Iris pigment epithelial cell (primary cell): ENCODE data around the gene SLC25A11.
A peak's percentile ranks its signal among the peaks of the same experiment; 100 is the strongest.
"Not testable (repeated sequence)": the region's sequence is repeated elsewhere in the genome, so short reads cannot be mapped to it uniquely, and the experiment has no call there.

Experiments used
- DNase-seq: peaks from one replicate; pipeline ENCODE4 v3.0.0-alpha.2; 2011; ENCODE audit warnings: low read depth

SLC25A11 gene

DNA sequence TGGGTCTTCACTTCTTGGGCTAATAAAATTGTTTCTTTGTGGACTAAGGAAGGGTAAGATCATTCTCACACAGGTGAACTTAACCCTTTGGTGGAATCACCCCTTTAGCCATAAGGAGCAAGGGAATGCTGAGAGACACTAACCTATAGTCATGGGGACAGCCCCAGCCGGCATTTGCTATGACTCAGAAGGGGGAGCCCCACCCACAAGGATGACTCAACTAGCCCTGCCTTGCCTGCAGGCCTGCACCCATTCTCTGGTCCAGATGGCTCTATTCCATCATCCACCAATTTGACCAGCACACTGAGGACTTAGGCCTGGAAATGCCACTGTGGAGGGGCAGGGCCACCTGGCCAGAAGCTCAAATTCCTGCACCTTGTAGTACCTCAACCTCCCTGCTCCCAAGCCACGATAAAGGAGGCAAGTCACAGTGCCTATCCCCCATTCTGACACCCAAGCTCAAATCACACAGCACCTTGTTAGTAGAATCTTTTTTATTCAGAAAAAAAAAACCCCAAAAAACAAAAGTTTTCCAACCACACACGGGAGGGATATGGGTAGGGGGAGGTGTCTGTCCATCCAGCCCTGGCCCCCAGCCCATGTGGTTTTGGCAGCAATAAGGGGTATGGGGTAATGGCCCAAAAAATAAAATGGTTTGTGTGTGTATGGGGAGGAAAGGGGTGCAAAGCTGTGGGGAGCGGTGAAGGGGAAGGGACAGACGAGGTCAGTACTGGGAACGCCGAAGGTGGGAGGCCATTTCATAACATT is 5.5 kb upstream of the SLC25A11 start:
- DNase-seq = peak; percentile 92

DNA sequence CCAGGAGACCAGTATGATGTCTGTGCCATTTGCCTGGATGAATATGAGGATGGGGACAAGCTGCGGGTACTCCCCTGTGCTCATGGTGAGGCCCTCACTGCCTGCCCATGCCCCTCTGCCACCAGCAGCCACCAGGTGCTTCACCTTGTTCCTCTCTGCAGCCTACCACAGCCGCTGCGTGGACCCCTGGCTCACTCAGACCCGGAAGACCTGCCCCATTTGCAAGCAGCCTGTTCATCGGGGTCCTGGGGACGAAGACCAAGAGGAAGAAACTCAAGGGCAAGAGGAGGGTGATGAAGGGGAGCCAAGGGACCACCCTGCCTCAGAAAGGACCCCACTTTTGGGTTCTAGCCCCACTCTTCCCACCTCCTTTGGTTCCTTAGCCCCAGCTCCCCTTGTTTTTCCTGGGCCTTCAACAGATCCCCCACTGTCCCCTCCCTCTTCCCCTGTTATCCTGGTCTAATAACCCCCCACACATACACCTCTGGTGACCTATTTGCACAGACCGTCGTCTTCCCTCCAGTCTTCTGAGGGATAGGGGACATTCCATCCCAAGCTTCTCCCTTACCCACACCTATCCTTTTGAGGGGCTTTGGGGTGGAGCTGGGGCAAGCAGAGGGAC is 4.8 kb upstream of the SLC25A11 start:
- DNase-seq = no peak

DNA sequence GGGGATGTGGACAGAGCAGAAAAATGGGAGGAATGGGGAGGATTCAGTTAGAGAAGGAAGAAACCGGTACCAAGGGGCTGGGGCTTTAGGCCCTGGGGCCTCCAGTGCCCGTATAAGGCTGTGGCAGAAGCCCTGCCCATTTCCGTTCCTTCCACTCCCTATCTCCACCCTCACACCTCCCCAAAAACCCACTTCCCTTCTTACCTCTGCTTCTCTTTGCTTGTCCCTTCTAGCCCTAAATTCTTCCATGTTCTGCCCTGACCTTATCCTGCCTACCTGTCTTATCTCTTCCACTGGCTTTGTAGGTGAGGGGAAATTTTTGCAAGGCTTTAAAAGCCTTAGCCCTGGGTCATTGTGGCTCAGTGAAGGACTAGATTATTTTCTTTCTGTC is 4.3 kb upstream of the SLC25A11 start:
- no peak for DNase-seq

DNA sequence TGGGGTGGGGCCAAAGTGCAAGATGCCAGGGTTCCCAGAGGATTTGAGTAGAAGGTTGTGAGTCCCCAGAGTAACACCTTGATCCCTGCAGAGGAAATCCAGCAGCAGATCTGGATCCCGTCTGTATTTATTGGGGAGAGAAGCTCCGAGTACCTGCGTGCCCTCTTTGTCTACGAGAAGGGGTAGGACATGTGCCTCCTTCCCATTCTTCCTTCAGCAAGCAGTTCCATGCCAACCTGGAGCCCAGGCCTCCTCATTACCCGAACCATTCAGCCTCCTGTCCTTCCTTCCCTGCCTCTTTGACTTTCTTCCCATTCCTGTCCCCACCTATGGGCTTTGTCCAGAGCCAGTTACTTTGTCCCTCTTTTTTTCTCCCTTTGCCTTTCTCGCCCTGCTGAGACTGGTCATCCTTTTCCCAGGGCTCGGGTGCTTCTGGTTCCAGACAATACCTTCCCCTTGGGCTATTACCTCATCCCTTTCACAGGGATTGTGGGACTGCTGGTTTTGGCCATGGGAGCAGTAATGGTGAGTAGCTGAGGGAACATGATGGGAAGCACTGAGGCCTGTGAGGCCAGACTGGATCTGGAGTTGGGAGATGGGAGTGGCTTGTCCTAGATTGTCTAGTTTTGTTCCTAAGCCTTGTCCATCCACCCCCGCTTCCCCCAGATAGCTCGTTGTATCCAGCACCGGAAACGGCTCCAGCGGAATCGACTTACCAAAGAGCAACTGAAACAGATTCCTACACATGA is 3.1 kb upstream of the SLC25A11 start:
- no peak for DNase-seq

DNA sequence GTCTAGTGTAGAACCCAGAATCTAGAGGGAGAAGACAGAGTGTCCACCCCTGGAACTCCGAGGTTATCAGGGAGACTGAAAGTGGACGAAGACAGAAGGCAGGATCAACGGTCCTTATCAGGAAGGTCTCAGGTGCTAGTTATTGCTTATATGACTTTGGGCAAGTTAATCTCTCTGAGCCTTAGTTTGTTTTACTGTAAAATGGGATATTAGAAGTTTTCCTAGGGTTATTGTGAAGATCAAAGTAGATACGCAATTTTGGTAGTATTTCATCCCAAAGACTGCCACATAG is 1.4 kb upstream of the SLC25A11 start:
- no peak for DNase-seq

DNA sequence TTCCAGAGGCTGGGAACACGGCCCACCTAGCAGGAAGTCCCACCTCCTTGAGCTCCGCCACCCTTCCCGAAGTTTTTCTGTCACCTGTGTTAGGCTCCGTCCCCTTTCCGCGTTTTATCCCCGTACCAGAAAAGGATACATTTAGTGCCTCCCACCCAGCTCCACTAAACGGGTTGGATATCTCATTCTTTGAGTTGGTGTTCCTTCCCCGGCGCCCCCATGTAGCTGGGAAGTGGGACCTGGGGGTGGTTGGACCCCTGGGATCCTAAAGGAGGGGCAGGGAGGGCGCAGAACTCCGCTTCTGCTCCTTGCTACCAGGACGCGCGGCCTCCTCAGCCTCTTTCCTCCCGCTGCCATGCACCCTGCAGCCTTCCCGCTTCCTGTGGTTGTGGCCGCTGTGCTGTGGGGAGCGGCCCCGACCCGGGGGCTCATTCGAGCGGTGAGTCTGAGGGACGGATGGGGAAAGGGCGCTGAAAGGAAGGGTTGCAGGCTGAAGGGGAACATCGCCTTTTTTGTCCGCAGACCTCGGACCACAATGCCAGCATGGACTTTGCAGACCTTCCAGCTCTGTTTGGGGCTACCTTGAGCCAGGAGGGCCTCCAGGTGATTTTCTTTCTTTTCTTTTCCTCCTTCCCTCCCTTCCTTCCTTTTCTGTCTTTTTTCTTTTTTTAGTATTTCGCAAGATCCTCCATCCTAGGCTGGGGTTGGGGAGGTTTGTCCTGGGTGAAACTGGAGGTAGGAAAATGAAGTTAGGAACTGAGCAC is 891 bp upstream of the SLC25A11 start:
- peak; percentile 22 for DNase-seq

DNA sequence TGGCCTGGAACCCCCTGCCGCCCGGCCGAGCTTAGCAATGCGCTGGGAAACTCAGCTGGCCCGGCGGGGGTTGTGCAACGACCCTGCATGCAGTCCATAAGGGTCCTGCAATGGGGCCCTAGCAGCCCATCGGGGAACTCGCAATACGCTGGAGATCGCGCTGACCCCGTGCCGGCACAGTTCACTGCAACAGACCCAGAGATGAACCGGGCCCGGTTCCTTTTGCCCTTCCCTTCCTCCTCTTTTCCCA is 375 bp downstream of the SLC25A11 start:
- peak; percentile 39 for DNase-seq

DNA sequence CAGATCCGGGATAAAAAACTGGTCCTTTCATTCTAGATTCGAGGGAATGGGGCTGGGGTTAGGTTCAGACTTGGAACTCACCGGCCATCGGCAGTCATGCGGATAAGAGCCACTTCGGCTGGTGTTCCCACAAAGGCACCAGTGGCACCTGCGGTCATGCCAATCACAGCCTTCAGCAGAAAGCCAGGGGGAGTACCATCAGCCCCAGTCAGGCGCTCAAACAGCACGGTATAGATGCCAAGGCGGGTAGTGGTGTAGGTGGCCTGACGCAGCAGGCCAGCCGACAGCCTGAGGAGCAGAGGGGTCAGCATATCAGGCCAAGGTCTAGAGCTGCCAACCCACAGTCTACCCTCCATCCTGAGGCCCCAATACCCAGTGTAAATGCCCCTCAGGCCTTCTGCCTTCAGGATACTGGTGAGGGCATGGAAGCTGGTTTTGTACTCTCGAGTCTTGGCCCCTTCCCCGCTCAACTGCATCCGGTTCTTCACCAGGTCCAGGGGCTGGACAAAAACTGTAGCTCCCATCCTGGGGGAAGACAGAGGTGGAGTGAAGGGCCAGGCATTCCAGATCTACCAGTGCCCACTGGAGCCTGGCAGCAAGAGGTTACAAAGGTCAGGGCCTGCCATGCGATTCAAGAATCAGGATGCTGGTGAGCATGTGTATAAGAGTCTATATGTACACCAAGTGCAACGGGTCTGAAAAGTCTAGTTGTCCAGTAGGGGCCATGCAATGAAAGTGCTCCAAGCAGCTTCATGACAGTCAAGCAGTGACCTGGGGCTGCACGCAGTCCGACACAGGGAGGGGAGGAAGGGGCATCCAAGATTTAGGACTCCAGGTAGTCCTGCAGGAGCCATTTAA is 929 bp downstream of the SLC25A11 start:
- peak; percentile 22 for DNase-seq

DNA sequence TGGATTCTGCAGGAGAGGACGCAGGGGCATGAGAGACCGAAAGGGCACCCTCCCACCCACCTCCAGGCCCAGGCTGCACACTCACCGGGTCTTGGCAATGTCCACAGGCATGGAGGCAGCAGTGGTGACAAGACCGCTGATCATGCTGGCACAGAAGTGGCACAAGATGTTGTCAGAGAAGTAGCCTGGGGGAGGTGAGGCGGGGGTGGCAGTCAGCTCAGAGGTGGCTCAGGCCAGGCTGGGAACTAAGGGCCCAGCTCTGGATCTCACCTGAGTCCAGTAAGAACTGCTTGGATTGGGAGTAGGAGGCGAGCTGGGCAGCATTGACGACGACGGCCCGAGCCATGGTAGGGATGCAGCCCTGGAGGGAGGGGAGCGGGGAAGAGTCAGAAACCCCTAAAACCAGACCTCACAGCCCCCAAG is 1.8 kb downstream of the SLC25A11 start:
- DNase-seq = no peak

DNA sequence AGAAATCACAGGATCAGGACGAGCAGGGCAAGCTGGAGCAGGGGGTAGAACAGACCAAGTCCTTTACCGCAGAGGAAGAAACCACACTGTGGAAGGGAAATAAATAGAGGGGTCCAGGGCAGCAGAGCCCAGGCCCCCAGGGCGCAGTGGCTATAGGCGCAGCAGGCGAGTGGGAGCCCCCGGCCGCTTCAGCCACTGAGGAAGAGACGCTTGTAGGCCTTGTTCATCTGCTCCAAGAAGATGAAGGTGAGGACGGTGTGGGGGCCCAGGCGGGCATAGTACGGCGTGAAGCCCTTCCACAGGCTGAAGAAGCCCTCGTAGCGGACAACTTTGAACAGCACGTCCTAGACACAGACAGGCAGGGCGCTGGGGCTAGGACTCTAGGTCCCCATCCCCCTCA is 2.3 kb downstream of the SLC25A11 start:
- DNase-seq = no peak

DNA sequence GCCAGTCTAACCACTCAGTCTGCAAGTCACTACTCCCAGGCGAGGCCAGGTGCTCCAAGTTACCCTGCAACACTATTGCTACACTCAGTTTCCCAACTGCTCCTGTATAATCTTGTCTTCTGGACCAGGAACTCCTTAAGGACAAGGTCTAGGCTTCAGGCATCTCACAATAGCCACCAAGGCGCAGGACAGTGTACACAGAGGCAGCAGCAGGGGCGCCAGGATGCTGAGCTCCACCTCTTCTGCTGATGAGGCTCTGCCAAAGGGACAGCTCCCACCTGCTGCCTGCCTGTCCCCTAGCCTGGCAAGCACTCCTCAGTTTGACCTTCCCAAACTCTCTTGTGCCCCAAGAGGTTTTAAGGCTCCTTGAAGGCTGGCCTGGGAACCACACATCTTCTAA is 3.4 kb downstream of the SLC25A11 start:
- DNase-seq = no peak

DNA sequence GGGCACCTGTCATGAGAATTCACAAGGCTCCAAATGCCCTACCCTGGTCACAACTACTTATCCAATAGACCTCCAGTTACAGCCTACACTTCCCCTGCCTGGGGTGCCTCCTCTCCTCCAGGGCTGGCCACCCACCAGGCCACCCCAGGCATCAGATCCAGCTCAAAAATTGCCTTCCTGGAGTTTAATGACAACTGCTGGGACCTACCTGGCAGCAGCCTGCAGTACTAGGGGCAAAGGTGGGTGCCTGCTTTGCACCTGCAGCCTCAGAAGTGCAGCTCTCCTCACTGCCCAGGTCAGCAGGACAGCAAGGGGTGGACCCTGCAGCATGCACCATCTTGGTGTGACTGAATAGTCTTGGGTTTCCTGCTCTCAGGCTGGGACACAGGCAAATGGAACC is 4.2 kb downstream of the SLC25A11 start:
- no peak for DNase-seq

DNA sequence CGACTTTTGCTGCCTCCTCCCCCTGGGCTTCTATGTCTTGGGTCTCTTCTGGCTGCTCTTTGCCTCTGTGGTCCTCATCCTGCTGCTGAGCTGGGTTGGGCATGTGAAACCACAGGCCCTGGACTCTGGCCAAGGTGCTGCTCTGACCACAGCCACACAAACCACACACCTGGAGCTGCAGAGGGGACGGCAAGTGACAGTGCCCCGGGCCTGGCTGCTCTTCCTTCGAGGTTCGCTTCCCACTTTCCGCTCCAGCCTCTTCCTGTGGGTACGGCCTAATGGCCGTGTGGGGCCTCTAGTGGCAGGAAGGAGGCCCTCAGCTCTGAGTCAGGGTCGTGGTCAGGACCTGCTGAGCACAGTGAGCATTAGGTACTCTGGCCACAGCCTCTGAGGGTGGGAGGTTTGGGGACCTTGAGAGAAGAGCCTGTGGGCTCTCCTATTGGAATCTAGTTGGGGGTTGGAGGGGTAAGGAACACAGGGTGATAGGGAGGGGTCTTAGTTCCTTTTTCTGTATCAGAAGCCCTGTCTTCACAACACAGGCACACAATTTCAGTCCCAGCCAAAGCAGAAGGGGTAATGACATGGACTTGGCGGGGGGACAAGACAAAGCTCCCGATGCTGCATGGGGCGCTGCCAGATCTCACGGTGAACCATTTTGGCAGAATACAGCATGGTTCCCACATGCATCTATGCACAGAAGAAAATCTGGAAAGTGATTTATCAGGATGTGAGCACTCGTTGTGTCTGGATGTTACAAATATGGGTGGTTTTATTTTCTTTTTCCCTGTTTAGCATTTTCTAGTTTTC is 5.5 kb downstream of the SLC25A11 start:
- peak; percentile 45 for DNase-seq

DNA sequence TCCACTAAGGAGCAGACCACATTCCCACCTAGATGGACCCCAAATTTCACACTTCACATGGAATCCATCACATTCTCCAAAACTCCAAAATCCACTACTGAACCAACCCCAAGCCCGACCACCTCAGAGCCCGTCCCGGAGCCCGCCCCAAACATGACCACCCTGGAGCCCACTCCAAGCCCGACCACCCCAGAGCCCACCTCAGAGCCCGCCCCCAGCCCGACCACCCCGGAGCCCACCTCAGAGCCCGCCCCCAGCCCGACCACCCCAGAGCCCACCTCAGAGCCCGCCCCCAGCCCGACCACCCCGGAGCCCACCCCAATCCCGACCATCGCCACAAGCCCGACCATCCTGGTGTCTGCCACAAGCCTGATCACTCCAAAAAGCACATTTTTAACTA is 6.2 kb downstream of the SLC25A11 start:
- no peak for DNase-seq

DNA sequence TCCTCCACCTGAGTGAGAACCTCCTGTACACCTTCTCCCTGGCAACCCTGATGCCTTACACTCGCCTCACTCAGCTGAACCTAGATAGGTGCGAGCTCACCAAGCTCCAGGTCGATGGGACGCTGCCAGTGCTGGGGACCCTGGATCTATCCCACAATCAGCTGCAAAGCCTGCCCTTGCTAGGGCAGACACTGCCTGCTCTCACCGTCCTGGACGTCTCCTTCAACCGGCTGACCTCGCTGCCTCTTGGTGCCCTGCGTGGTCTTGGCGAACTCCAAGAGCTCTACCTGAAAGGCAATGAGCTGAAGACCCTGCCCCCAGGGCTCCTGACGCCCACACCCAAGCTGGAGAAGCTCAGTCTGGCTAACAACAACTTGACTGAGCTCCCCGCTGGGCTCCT is 7.1 kb downstream of the SLC25A11 start:
- no peak for DNase-seq

DNA sequence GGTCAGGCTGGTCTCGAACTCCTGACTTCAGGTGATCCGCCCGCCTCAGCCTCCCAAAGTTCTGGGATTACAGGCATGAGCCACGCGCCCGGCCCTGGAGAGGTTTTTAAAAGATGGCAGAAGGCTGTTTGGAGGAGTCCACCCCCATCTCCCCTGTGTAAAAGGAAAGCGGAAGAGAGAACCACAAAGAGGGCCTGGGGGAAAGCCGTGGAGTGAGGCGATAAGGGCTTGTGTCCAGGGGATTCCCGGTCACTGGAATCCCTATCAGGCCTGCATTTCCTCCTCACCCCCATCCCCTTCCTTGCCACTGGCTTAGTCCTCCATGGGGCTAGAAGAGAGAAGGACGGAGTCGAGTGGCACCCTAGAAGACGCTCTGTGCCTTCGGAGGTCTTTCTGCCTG is 7.9 kb downstream of the SLC25A11 start, which contains the start of gene GP1BA:
Gene GP1BA, plus strand, starts transcription at position 315 of the 400 bp plus-strand sequence. CDS start 328 bp downstream, outside the sequence.
- DNase-seq = no peak

DNA sequence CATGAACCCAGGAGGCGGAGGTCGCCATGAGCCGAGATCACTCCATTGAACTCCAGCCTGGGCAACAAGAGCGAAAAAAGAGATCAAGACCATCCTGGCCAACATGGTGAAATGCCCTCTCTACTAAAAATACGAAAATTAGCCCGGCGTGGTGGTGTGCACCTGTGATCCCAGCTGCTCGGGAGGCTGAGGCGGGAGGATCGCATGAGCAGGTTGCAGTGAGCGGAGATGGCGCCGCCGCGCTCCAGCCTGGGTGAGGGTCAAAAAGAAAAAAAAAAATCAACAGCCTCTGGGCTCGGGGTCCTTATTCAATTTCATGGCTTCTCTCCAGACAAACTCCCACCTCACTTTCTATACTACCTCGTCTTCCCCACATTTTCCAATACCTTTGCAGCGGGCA is 11.0 kb downstream of the SLC25A11 start:
- DNase-seq = no peak

DNA sequence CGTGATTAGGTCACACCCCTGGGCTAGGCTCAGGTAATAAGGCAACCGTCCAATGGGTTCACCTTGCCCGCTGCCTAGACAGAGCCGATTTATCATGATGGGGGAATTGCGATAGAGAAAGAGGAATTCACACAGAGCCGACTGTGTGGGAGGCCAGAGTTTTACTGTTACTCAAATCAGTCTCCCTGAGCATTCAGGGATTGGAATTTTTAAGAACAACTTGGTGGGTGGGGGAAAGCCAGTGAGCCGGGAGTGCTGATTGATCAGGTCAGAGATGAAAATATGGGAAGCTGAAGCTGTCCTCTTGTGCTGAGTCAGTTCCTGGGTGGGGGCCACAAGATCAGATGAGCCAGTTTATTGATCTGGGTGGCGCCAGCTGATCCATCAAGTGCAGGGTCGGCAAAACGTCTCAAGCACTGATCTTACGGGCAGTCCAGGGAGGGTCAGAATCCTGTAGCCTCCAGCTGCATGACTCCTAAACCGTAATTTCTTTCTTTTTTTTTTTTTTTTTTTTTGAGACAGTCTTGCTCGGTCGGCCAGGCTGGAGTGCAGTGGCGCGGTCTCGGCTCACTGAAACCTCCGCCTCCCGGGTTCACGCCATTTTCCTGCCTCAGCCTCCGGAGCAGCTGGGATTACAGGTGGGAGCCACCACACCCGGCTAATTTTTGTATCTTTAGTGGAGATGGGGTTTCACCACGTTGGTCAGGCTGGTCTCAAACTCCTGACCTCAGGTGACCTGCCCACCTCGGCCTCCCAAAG is 13.1 kb downstream of the SLC25A11 start:
- DNase-seq = not testable (repeated sequence)

DNA sequence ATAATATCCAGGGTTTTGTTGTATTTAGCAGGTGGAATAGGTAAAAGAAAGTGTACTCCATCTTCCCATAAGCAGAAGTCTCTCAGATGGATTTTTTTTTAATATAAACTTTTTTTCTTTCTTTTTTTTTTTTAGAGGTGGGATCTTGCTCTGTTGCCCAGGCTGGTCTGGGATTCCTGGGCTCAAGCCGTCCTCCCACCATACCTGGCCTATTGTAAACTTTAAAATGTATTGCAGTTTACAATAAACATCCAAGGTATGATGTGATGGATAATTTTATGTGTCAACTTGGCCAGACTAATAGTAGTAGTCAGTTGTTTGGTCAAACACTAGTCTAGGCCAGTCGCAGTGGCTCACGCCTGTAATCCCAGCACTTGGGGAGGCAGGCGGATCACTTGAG is 18.5 kb downstream of the SLC25A11 start:
- DNase-seq = no peak

DNA sequence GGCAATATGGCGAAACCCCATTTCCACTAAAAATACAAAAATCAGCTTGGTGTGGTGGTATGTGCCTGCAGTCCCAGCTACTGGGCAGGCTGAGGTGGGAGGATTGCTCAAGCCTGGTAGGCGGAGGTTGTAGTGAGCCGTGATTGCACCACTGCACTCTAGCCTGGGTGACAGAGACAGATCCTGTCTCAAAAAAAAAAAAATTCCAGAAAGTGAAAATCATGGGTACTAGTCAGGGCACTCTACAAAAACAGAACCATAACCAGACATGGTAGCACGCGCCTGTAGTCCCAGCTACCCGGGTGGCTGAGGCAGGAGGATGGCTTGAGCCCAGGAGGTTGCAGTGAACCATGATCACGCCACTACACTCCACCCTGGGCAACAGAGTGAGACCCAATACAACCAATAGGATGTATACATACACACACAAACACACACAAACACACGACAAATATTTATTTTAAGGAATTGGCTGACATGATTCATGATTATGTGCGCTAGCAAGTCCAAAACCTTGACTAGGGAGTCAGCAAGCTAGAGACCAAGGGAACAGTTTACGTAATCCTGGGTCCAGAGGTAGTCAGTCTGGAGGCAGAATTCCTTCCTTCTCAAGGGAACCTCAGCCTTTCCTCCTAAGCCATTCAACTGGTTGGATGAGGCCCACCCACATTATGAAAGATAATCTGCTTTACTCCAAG is 19.3 kb downstream of the SLC25A11 start:
- DNase-seq = peak; percentile 59
